Adipose tissue (tissue), 3 donors: ENCODE results near the gene ZFAND3. TPM values are rescaled to one million over a fixed set of nuclear protein-coding genes. Genes with fewer than 3 reads are reported as not detected.

ENCODE experiments used
- H3K27ac ChIP-seq: one replicate; pipeline ENCODE4 v1.5.1; 2013; ENCODE audit warnings: low read depth, low read length
- WGBS, 3 donors: extraction: QIAGEN DNeasy Blood & Tissue Kit; methylation state at CpG; one replicate each; pipeline ENCODE4 v1.1.7; 2013; 5-methylcytosine and 5-hydroxymethylcytosine counted together
- polyA plus RNA-seq, 3 donors: library from polyadenylated mRNA; stranded (reverse); fragments of 200-250 nt; gene quantifications; one replicate each; pipeline ENCODE4 v1.2.3, GENCODE V29; 2013
- donor health status: healthy with polysubstance abuse.
- donor health status: Bipolar disorder and iron deficiency.
- donor health status: healthy.

The ZFAND3 gene
- polyA plus RNA-seq, 3 donors: 25.9 to 45.2 (median 42.1) TPM

GRCh38 chr6:38068854-38069590, 249.5 kb downstream of the ZFAND3 start:
- H3K27ac ChIP-seq: no peak overlapping the region
- 64 to 74% (median 65%) methylated on average over 7 of the region's 7 CpGs for WGBS, 3 donors

GRCh38 chr6:38077488-38078030, 258.0 kb downstream of the ZFAND3 start:
- H3K27ac ChIP-seq: no peak overlapping the region
- WGBS, 3 donors: 47 to 85% (median 83%) methylated on average over 4 of the region's 4 CpGs

GRCh38 chr6:38078671-38079070, 259.1 kb downstream of the ZFAND3 start:
- WGBS, 3 donors: 65 to 90% (median 89%) methylated on average over 4 of the region's 4 CpGs
- no peak overlapping the region for H3K27ac ChIP-seq

- 97 to 100% (median 97%) methylated on average over 1 of the region's 1 CpG for WGBS, 3 donors
- no peak overlapping the region for H3K27ac ChIP-seq
Observed at GRCh38 chr6:38079107-38079506, 259.6 kb downstream of the ZFAND3 start.

- no peak overlapping the region for H3K27ac ChIP-seq
- 27 to 95% (median 72%) methylated on average over 1 of the region's 1 CpG for WGBS, 3 donors
Observed at GRCh38 chr6:38079537-38079936, 260.0 kb downstream of the ZFAND3 start.

GRCh38 chr6:38080360-38080759, 260.8 kb downstream of the ZFAND3 start:
- no peak overlapping the region for H3K27ac ChIP-seq
- WGBS, 3 donors: 66 to 88% (median 81%) methylated on average over 3 of the region's 3 CpGs

GRCh38 chr6:38080889-38081288, 261.4 kb downstream of the ZFAND3 start:
- H3K27ac ChIP-seq: no peak overlapping the region
- 70 to 81% (median 79%) methylated on average over 2 of the region's 2 CpGs for WGBS, 3 donors

GRCh38 chr6:38085031-38085430, 265.5 kb downstream of the ZFAND3 start:
- H3K27ac ChIP-seq: no peak overlapping the region

- WGBS, 3 donors: 59 to 89% (median 87%) methylated on average over 2 of the region's 2 CpGs
Observed at GRCh38 chr6:38086346-38086745, 266.8 kb downstream of the ZFAND3 start.

GRCh38 chr6:38088010-38088409, 268.5 kb downstream of the ZFAND3 start:
- H3K27ac ChIP-seq: no peak overlapping the region
- WGBS, 3 donors: 86 to 88% (median 87%) methylated on average over 2 of the region's 2 CpGs

More at GRCh38 chr6:38086346-38086745, 266.8 kb downstream of the ZFAND3 start:
- no peak overlapping the region for H3K27ac ChIP-seq

GRCh38 chr6:38088829-38089228, 269.3 kb downstream of the ZFAND3 start:
- 94 to 95% (median 94%) methylated on average over 3 of the region's 3 CpGs for WGBS, 3 donors

GRCh38 chr6:38091613-38092012, 272.1 kb downstream of the ZFAND3 start:
- WGBS, 3 donors: 85 to 94% (median 87%) methylated on average over 6 of the region's 6 CpGs

More at GRCh38 chr6:38088829-38089228, 269.3 kb downstream of the ZFAND3 start:
- no peak overlapping the region for H3K27ac ChIP-seq

GRCh38 chr6:38092465-38092864, 272.9 kb downstream of the ZFAND3 start:
- 79 to 90% (median 88%) methylated on average over 4 of the region's 4 CpGs for WGBS, 3 donors
- H3K27ac ChIP-seq: no peak overlapping the region

More at GRCh38 chr6:38091613-38092012, 272.1 kb downstream of the ZFAND3 start:
- H3K27ac ChIP-seq: no peak overlapping the region

GRCh38 chr6:38092964-38093363, 273.4 kb downstream of the ZFAND3 start:
- no peak overlapping the region for H3K27ac ChIP-seq

- no peak overlapping the region for H3K27ac ChIP-seq
- WGBS, 3 donors: 66 to 82% (median 72%) methylated on average over 2 of the region's 2 CpGs
Observed at GRCh38 chr6:38095054-38095453, 275.5 kb downstream of the ZFAND3 start.

GRCh38 chr6:38099221-38099620, 279.7 kb downstream of the ZFAND3 start:
- 83 to 91% (median 88%) methylated on average over 1 of the region's 1 CpG for WGBS, 3 donors
- no peak overlapping the region for H3K27ac ChIP-seq

GRCh38 chr6:38100380-38100779, 280.9 kb downstream of the ZFAND3 start:
- no peak overlapping the region for H3K27ac ChIP-seq
- WGBS, 3 donors: 82 to 95% (median 92%) methylated on average over 1 of the region's 1 CpG

- WGBS, 3 donors: 95 to 97% (median 97%) methylated on average over 3 of the region's 3 CpGs
- H3K27ac ChIP-seq: no peak overlapping the region
Observed at GRCh38 chr6:38103921-38104320, 284.4 kb downstream of the ZFAND3 start.

- no peak overlapping the region for H3K27ac ChIP-seq
- WGBS, 3 donors: 97 to 99% (median 97%) methylated on average over 3 of the region's 3 CpGs
Observed at GRCh38 chr6:38105066-38105465, 285.5 kb downstream of the ZFAND3 start.

GRCh38 chr6:38107073-38107472, 287.5 kb downstream of the ZFAND3 start:
- H3K27ac ChIP-seq: no peak overlapping the region
- WGBS, 3 donors: 97 to 100% (median 100%) methylated on average over 1 of the region's 1 CpG
